ENCODE measurements around the gene TCAIM.
"Not testable (repeated sequence)": the region's sequence is repeated elsewhere in the genome, so short reads cannot be mapped to it uniquely, and the experiment has no call there.

Gene TCAIM

GRCh38 chr3:44411031-44411645 lies 72.6 kb downstream of the TCAIM start:
- Mint-ChIP-seq H3K4me1 (peaks cover 5% of the 10 kb centered on the region), H3K36me3 (ENCODE audit: low read depth) (peaks cover 4% of the 10 kb centered on the region), H3K27me3 (ENCODE audit: low read depth, poor library complexity) (peaks cover 3% of the 10 kb centered on the region), H3K4me3 (no peak overlapping the region), H3K27ac (peak overlapping the region; percentile 48), H3K9me3 (no peaks in the 10 kb centered on the region)
- no peak for TF ChIP-seq CTCF (IDR thresholded peaks at IDR 0.05)
- no peak for DNase-seq

GRCh38 chr3:44412365-44412764 lies 73.8 kb downstream of the TCAIM start:
- Mint-ChIP-seq H3K4me3 (no peak overlapping the region), H3K4me1 (peaks cover 5% of the 10 kb centered on the region), H3K27me3 (ENCODE audit: low read depth, poor library complexity) (peaks cover 8% of the 10 kb centered on the region), H3K36me3 (ENCODE audit: low read depth) (peaks cover 4% of the 10 kb centered on the region), H3K9me3 (no peaks in the 10 kb centered on the region), H3K27ac (no peak overlapping the region)
- no peak for DNase-seq
- TF ChIP-seq CTCF (IDR thresholded peaks at IDR 0.05) = no peak

GRCh38 chr3:44414517-44415090 lies 76.0 kb downstream of the TCAIM start:
- Mint-ChIP-seq H3K27ac (peak overlapping the region; percentile 77), H3K4me1 (peaks cover 5% of the 10 kb centered on the region), H3K9me3 (peaks cover 10% of the 10 kb centered on the region), H3K36me3 (ENCODE audit: low read depth) (no peaks in the 10 kb centered on the region), H3K27me3 (ENCODE audit: low read depth, poor library complexity) (peaks cover 8% of the 10 kb centered on the region), H3K4me3 (no peak overlapping the region)
- TF ChIP-seq CTCF (IDR thresholded peaks at IDR 0.05) = no peak
- DNase-seq = no peak

DNA sequence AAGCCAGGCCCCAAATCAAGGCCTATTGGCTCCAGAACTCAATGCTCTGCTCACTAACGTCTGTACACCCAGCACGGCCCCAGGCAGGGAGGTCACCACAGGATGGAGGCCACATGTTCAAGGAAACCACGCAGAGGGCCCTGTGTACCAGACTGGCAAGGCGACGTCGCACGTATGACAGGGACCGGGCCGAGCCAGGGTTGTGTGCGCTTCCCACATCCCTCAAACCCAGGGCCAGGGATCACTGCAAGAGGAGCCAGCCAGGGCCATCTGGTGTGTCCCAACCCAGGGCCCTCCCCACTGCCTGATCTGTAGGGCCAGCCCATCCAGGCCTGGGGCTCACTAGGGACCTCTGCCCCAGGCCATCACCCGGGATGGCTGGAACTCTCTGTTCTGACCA lies 76.9 kb downstream of the TCAIM start:
- DNase-seq = no peak
- Mint-ChIP-seq H3K4me3 (no peak overlapping the region), H3K27me3 (ENCODE audit: low read depth, poor library complexity) (peaks cover 8% of the 10 kb centered on the region), H3K4me1 (peaks cover 5% of the 10 kb centered on the region), H3K27ac (no peak overlapping the region), H3K36me3 (ENCODE audit: low read depth) (no peaks in the 10 kb centered on the region), H3K9me3 (peaks cover 10% of the 10 kb centered on the region)
- no peak for TF ChIP-seq CTCF (IDR thresholded peaks at IDR 0.05)

GRCh38 chr3:44416031-44417030 lies 77.8 kb downstream of the TCAIM start:
- H3K9me3 Mint-ChIP-seq = peaks cover 10% of the 10 kb centered on the region
- H3K4me3 Mint-ChIP-seq = no peak overlapping the region
- no peak for DNase-seq
- peaks cover 5% of the 10 kb centered on the region for H3K4me1 Mint-ChIP-seq
- H3K27me3 Mint-ChIP-seq (ENCODE audit: low read depth, poor library complexity) = peaks cover 8% of the 10 kb centered on the region
- no peak overlapping the region for H3K27ac Mint-ChIP-seq
- no peak for TF ChIP-seq CTCF (IDR thresholded peaks at IDR 0.05)
- H3K36me3 Mint-ChIP-seq (ENCODE audit: low read depth) = no peaks in the 10 kb centered on the region

DNA sequence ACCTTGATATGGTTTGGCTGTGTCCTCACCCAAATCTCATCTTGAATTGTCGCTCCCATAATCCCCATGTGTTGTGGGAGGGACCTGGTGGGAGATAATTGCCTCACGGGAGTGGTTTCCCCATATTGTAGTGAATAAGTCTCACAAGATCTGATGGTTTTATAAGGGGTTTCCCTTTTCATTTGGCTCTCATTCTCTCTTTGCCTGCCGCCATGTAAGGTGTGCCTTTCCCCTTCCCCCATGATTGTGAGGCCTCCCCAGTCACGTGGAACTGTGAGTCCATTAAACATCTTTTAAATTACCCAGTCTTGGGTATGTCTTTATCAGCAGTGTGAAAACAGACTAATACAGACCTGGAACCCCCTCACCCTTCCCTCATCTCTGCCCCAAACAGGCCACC lies 79.6 kb downstream of the TCAIM start:
- not testable (repeated sequence) for H3K36me3 Mint-ChIP-seq (ENCODE audit: low read depth); H3K4me1 Mint-ChIP-seq; H3K27ac Mint-ChIP-seq; H3K4me3 Mint-ChIP-seq; H3K27me3 Mint-ChIP-seq (ENCODE audit: low read depth, poor library complexity); DNase-seq
- H3K9me3 Mint-ChIP-seq = peaks cover 10% of the 10 kb centered on the region
